Measurements from ENCODE around the gene SLC39A3. TPM values are rescaled to one million over a fixed set of nuclear protein-coding genes. Genes with fewer than 3 reads are reported as not detected.

SLC39A3 gene
- total and polyA plus RNA-seq, 2 of the 8 experiments (the other 6 are each of a cell fraction or from before 2014, with no cell fraction given), result 33.0 to 52.9 TPM

- TF ChIP-seq EZH2 (IDR thresholded peaks at IDR 0.05; ENCODE audit: low read depth, low read length, severe bottlenecking) (no peak), POLR2AphosphoS5 (IDR thresholded peaks at IDR 0.05; ENCODE audit: low read depth, low read length) (peak; percentile 40; the same call in 1 of the 2 replicates), E2F6 (IDR thresholded peaks at IDR 0.05) (no peak), GABPA (IDR thresholded peaks at IDR 0.05; ENCODE audit: borderline replicate concordance, insufficient read depth, low read length) (no peak), RAD21 (IDR thresholded peaks at IDR 0.05 in 1 of 2, conservative IDR thresholded peaks at IDR 0.05 in 1 of 2; ENCODE audit: low read depth in 2 of 2, low read length in 2 of 2) (no peak), HDAC6 (IDR thresholded peaks at IDR 0.05; ENCODE audit: low read depth, low read length) (no peak), TBP (IDR thresholded peaks at IDR 0.05; ENCODE audit: low read depth, low read length) (peak; percentile 44; the same call in 1 of the 2 replicates), SP2 (IDR thresholded peaks at IDR 0.05; ENCODE audit: low read length) (no peak), USF2 (IDR thresholded peaks at IDR 0.05; ENCODE audit: low read length) (no peak), ATF2 (IDR thresholded peaks at IDR 0.05; ENCODE audit: low read length) (no peak), POLR2A (IDR thresholded peaks at IDR 0.05; ENCODE audit: control extremely low read depth in 1 of 2, low read depth in 2 of 2, low read length in 2 of 2) (peak in 1 of 2 experiments; percentile 84; a peak in 2 of 3 replicates), CTCF (IDR thresholded peaks at IDR 0.05; ENCODE audit: control extremely low read depth in 1 of 3, insufficient read depth in 1 of 3, low read depth in 1 of 3, low read length in 3 of 3) (no peak), FOSL1 (IDR thresholded peaks at IDR 0.05; ENCODE audit: insufficient read depth, low read depth, low read length) (no peak), CHD2 (IDR thresholded peaks at IDR 0.05; ENCODE audit: low read length) (no peak), RFX5 (IDR thresholded peaks at IDR 0.05; ENCODE audit: borderline replicate concordance, low read depth, low read length) (no peak), SIX5 (IDR thresholded peaks at IDR 0.05; ENCODE audit: low read depth, low read length) (no peak), KDM5A (IDR thresholded peaks at IDR 0.05; ENCODE audit: low read length) (no peak), SAP30 (IDR thresholded peaks at IDR 0.05; ENCODE audit: insufficient read depth, insufficient replicate concordance, low read length) (no peak)
Measured at GRCh38 chr19:2785244-2785997, 45.6 kb upstream of the SLC39A3 start, which contains the start of gene THOP1 (continued).

Data from H1 (cell line).